GM12864 (cell line): ENCODE data around the gene AKAP8.

Source experiments
- DNase-seq: peaks from one replicate; pipeline ENCODE4 v3.0.0-alpha.2; 2011; ENCODE audit warnings: low read depth
- H3K4me3 ChIP-seq: 2 replicates; pipeline ENCODE4 v1.5.1; 2011; ENCODE audit warnings: mild to moderate bottlenecking, low read depth, low read length, control low read depth
- CTCF ChIP-seq: IDR thresholded peaks from 2 replicates; pipeline ENCODE4 v1.5.1; 2011; ENCODE audit warnings: low read depth, mild to moderate bottlenecking, moderate library complexity, low read length, control low read depth, inconsistent platforms; ENCODE audit errors: missing control alignments

Gene AKAP8

GRCh38 chr19:15374105-15374651 lies 5.4 kb downstream of the AKAP8 start:
- DNase-seq, result no peak
- TF ChIP-seq CTCF, result no peak
- no peak overlapping the region for H3K4me3 ChIP-seq

GRCh38 chr19:15373644-15374043 lies 5.9 kb downstream of the AKAP8 start:
- no peak overlapping the region for H3K4me3 ChIP-seq
- no peak for DNase-seq
- TF ChIP-seq CTCF, result no peak

GRCh38 chr19:15372891-15373301 lies 6.7 kb downstream of the AKAP8 start:
- H3K4me3 ChIP-seq, result no peak overlapping the region
- TF ChIP-seq CTCF, result no peak
- DNase-seq, result no peak

- DNase-seq, result no peak
- no peak for TF ChIP-seq CTCF
Observed at GRCh38 chr19:15372470-15372869, 7.1 kb downstream of the AKAP8 start.

GRCh38 chr19:15371786-15372380 lies 7.7 kb downstream of the AKAP8 start:
- TF ChIP-seq CTCF, result no peak
- no peak overlapping the region for H3K4me3 ChIP-seq
- no peak for DNase-seq

More at GRCh38 chr19:15372470-15372869, 7.1 kb downstream of the AKAP8 start:
- H3K4me3 ChIP-seq, result no peak overlapping the region

GRCh38 chr19:15371119-15371518 lies 8.5 kb downstream of the AKAP8 start:
- H3K4me3 ChIP-seq, result no peak overlapping the region
- TF ChIP-seq CTCF, result no peak
- no peak for DNase-seq

GRCh38 chr19:15369594-15369891 lies 10.0 kb downstream of the AKAP8 start:
- no peak overlapping the region for H3K4me3 ChIP-seq
- no peak for DNase-seq
- TF ChIP-seq CTCF, result no peak
